Tibial nerve (tissue), 4 donors: ENCODE measurements around the gene ABCB7. TPM values are rescaled to one million over a fixed set of nuclear protein-coding genes. Genes with fewer than 3 reads are reported as not detected.
"Not testable (repeated sequence)": the region's sequence is repeated elsewhere in the genome, so short reads cannot be mapped to it uniquely, and the experiment has no call there.

ENCODE experiments used
- DNase-seq, 2 donors: peaks; one replicate each; pipeline ENCODE4 v3.0.0-alpha.2; 2019; ENCODE audit warnings: low spot score in 2 of 2
- H3K27ac ChIP-seq, 4 donors: fragments of 200-600 bp; sonication (generic) in 3 of 4; one replicate each; pipeline ENCODE4 v1.5.1; 2017 to 2019; ENCODE audit warnings: mild to moderate bottlenecking in 1 of 4
- H3K27me3 ChIP-seq, 2 donors: fragments of 200-600 bp; sonication (generic) in 1 of 2; one replicate each; pipeline versions ENCODE4 v1.5.1 to v1.6.0; 2017 to 2019
- H3K36me3 ChIP-seq, 3 donors: fragments of 200-600 bp; sonication (generic); one replicate each; pipeline ENCODE4 v1.5.1; 2018 to 2019
- H3K4me1 ChIP-seq, 4 donors: fragments of 200-600 bp; sonication (generic) in 3 of 4; one replicate each; pipeline ENCODE4 v1.5.1; 2017 to 2019
- H3K4me3 ChIP-seq, 4 donors: fragments of 200-600 bp; sonication (generic) in 3 of 4; one replicate each; pipeline ENCODE4 v1.5.1; 2017 to 2019; ENCODE audit warnings: mild to moderate bottlenecking in 1 of 4, moderate library complexity in 1 of 4
- H3K9me3 ChIP-seq, 4 donors: fragments of 200-600 bp; sonication (generic) in 3 of 4; one replicate each; pipeline ENCODE4 v1.5.1; 2017 to 2019
- CTCF ChIP-seq, 5 experiments: fragments of 200-600 bp in 3 of 5; fragments of 450-650 bp in 2 of 5; sonication (generic) in 3 of 5; IDR thresholded peaks; one replicate each; pipeline ENCODE4 v1.5.1; 2016 to 2019; ENCODE audit warnings: antibody characterized with exemption in 5 of 5, mild to moderate bottlenecking in 3 of 5, moderate library complexity in 2 of 5
- EP300 ChIP-seq, 2 donors: sonication (generic); formaldehyde crosslinking; IDR thresholded peaks; one replicate each; pipeline ENCODE4 v1.6.1; 2017; ENCODE audit warnings: antibody characterized with exemption in 2 of 2, mild to moderate bottlenecking in 1 of 2
- POLR2A ChIP-seq, 2 donors: fragments of 450-650 bp; IDR thresholded peaks; one replicate each; pipeline ENCODE4 v1.6.1; 2017; ENCODE audit warnings: antibody characterized with exemption in 2 of 2, mild to moderate bottlenecking in 2 of 2, moderate library complexity in 2 of 2
- WGBS, 2 donors: methylation state at CpG; one replicate each; pipeline ENCODE4 v1.1.5; 2018; 5-methylcytosine and 5-hydroxymethylcytosine counted together
- total RNA-seq, 4 donors: library from RNA; depleted of rRNA; stranded (reverse); fragments of >200 nt; gene quantifications; one replicate each; pipeline ENCODE4 v1.1.0, GENCODE V29; 2016

Gene ABCB7
- total RNA-seq, 4 donors from 2014 or later, result 24.3 to 71.4 (median 35.3) TPM

DNA sequence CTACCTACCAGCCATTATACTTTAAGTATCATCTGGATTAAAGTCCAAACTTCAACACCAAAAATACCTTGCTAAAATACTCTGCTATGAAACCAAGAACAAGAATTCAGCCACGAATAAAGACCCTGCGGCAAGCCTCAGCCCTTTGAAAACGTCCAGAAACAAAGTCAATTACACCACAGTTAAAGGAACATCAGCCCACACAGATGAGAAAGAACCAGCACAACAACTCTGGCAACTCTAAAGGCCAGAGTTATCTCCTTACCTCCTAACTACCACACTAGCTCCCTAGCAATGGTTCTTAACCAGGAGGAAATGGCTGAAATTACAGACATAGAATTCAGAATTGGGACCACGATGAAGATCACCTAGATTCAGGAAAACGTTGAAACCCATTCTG is 23.4 kb downstream of the ABCB7 start:
- WGBS, 2 donors, result 60 to 61% methylated on average over 5 of the region's 5 CpGs
- DNase-seq, result no peak

DNA sequence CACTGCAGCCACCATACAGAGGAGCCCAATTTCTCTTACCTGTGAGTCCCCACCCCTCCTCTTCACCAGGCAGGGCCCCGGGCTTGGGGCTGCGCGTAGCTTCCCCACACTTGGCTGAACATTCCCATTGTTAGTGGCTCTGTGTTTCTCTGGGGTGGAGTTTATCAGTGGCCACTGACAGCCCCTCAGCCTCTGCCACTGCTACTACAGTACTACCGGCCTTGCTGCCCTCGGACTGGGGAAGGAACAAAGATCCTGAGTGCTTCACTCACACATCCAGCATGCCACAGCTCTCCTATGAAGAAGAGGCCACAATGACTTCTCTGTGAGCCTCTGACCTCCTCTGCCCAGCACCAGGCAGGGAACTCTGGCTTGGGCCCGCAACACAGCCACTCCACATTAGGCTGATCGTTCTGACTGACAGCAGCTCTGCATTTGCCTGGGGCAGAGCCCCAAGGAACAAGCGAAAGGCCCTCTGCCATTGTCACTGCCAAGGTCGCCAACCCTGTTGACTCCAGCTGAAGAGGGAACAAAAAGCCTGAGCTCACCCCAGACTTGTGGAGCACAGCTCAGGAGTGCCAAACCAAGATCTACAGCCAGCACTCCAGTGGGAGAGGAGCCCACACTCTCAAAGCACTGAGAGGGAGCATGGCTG is 24.0 kb downstream of the ABCB7 start:
- Histone ChIP-seq H3K27ac (peak overlapping the region in 2 of 4 donors; percentile 41 to 66), H3K9me3 (no peaks in the 10 kb centered on the region), H3K36me3 (no peaks in the 10 kb centered on the region), H3K4me1 (no peaks in the 10 kb centered on the region), H3K4me3 (no peak overlapping the region), H3K27me3 (no peaks in the 10 kb centered on the region)
- 52 to 60% methylated on average over 4 to 9 of the region's 9 CpGs for WGBS, 2 donors
- no peak for DNase-seq
- no peak for TF ChIP-seq CTCF (IDR thresholded peaks at IDR 0.05)
- TF ChIP-seq EP300 (IDR thresholded peaks at IDR 0.05), result no peak
- no peak for TF ChIP-seq POLR2A (IDR thresholded peaks at IDR 0.05)

More for the DNA sequence above, 23.4 kb downstream of the ABCB7 start:
- no peak overlapping the region for H3K4me3 ChIP-seq
- TF ChIP-seq POLR2A (IDR thresholded peaks at IDR 0.05) (no peak), EP300 (IDR thresholded peaks at IDR 0.05) (no peak)
- no peaks in the 10 kb centered on the region for H3K4me1 ChIP-seq
- peak overlapping the region in 2 of 4 donors; percentile 32 to 41 for H3K27ac ChIP-seq
- H3K27me3 ChIP-seq, result no peaks in the 10 kb centered on the region
- no peaks in the 10 kb centered on the region for H3K9me3 ChIP-seq
- H3K36me3 ChIP-seq, result no peaks in the 10 kb centered on the region

DNA sequence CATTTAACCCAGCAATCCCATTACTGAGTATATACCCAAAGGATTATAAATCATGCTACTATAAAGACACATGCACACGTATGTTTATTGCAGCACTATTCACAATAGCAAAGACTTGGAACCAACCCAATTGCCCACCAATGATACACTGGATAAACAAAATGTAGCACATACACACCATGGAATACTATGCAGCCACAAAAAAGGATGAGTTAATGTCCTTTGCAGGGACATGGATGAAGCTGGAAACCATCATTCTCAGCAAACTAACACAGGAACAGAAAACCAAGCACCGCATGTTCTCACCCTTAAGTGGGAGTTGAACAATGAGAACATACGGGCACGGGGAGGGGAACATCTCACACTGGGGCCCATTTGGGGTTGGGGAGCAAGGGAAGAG is 27.0 kb downstream of the ABCB7 start:
- 92 to 97% methylated on average over 4 of the region's 4 CpGs for WGBS, 2 donors
- H3K27me3 ChIP-seq, H3K36me3 ChIP-seq, H3K4me3 ChIP-seq, H3K9me3 ChIP-seq, DNase-seq, H3K4me1 ChIP-seq, H3K27ac ChIP-seq: not testable (repeated sequence)

DNA sequence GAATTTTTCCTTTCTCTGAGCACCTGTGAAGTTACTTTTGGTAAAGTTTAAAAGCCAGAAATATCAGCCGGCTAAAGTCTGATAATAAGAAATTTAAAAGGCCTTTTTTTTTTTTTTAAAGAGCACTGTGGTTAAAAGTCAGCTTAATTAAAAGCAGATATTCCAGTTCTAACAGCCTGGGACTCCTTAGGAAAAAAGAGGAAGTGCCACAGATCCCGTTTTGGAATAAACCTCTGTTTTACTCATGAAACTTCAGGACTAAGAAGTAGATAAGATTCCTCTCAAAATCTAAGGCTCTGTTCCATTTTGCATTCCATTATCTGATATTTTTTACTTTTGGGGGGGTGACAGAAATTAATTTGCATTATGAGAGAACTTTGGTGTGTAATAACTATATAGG is 37.8 kb downstream of the ABCB7 start:
- 65 to 71% methylated on average over 2 of the region's 2 CpGs for WGBS, 2 donors
- Histone ChIP-seq H3K27ac (no peak overlapping the region), H3K4me1 (no peaks in the 10 kb centered on the region), H3K4me3 (no peak overlapping the region), H3K27me3 (no peaks in the 10 kb centered on the region), H3K9me3 (no peaks in the 10 kb centered on the region), H3K36me3 (no peaks in the 10 kb centered on the region)
- no peak for DNase-seq
- TF ChIP-seq CTCF (IDR thresholded peaks at IDR 0.05) (no peak), POLR2A (IDR thresholded peaks at IDR 0.05) (no peak), EP300 (IDR thresholded peaks at IDR 0.05) (no peak)

GRCh38 chrX:75115707-75116413 is 40.2 kb downstream of the ABCB7 start:
- H3K4me1 ChIP-seq, result no peaks in the 10 kb centered on the region
- WGBS, 2 donors, result 74 to 77% methylated on average over 4 to 5 of the region's 5 CpGs
- H3K27me3 ChIP-seq, result no peaks in the 10 kb centered on the region
- no peak for DNase-seq
- no peak overlapping the region for H3K27ac ChIP-seq
- H3K9me3 ChIP-seq, result no peaks in the 10 kb centered on the region
- TF ChIP-seq CTCF (IDR thresholded peaks at IDR 0.05) (no peak), EP300 (IDR thresholded peaks at IDR 0.05) (no peak), POLR2A (IDR thresholded peaks at IDR 0.05) (no peak)
- no peak overlapping the region for H3K4me3 ChIP-seq
- H3K36me3 ChIP-seq, result no peaks in the 10 kb centered on the region

- Histone ChIP-seq H3K4me3 (no peak overlapping the region), H3K36me3 (no peaks in the 10 kb centered on the region), H3K27me3 (no peaks in the 10 kb centered on the region), H3K27ac (no peak overlapping the region), H3K9me3 (no peaks in the 10 kb centered on the region), H3K4me1 (no peaks in the 10 kb centered on the region)
- TF ChIP-seq POLR2A (IDR thresholded peaks at IDR 0.05) (no peak), CTCF (IDR thresholded peaks at IDR 0.05) (no peak)
- DNase-seq, result no peak
- 86 to 92% methylated on average over 3 of the region's 3 CpGs for WGBS, 2 donors
Observed at GRCh38 chrX:75114638-75115037, 41.4 kb downstream of the ABCB7 start.
